HepG2 (cell line): ENCODE measurements around the gene SREBF1. TPM values are rescaled to one million over a fixed set of nuclear protein-coding genes. Genes with fewer than 3 reads are reported as not detected.

ENCODE experiments used
- ARHGAP35 ChIP-seq: sonication (generic); formaldehyde crosslinking; IDR thresholded peaks from 2 replicates; pipeline ENCODE4 v1.9.0; 2022; ENCODE audit warnings: mild to moderate bottlenecking, inconsistent platforms, moderate library complexity, missing genetic modification reagents, borderline replicate concordance
- CCAR2 ChIP-seq: fragments of 200-400 bp; formaldehyde crosslinking; optimal IDR thresholded peaks from 2 replicates; pipeline ENCODE3; 2018; ENCODE audit warnings: low read depth, mild to moderate bottlenecking, low read length, moderate library complexity
- HNRNPUL1 ChIP-seq: fragments of 200-400 bp; formaldehyde crosslinking; IDR thresholded peaks from 2 replicates; pipeline ENCODE4 v1.6.1; 2017; ENCODE audit warnings: low read depth, mild to moderate bottlenecking, low read length, moderate library complexity
- KMT2B ChIP-seq: IDR thresholded peaks from 2 replicates; pipeline ENCODE4 v1.6.1; 2016; ENCODE audit warnings: missing genetic modification reagents, missing compliant biosample characterization
- MLXIP ChIP-seq: sonication (generic); formaldehyde crosslinking; IDR thresholded peaks from 2 replicates; pipeline ENCODE4 v1.9.0; 2021; ENCODE audit warnings: missing genetic modification reagents, borderline replicate concordance
- SYNCRIP ChIP-seq: fragments of 200-400 bp; formaldehyde crosslinking; IDR thresholded peaks from 2 replicates; pipeline ENCODE4 v1.6.1; 2018; ENCODE audit warnings: mild to moderate bottlenecking, low read depth, low read length; ENCODE audit not compliant: insufficient read depth
- ZNF10 ChIP-seq: sonication (generic); formaldehyde crosslinking; IDR thresholded peaks from 2 replicates; pipeline ENCODE4 v1.4.0; 2020; ENCODE audit warnings: mild to moderate bottlenecking, low read depth, missing genetic modification reagents, borderline replicate concordance
- ZNF264 ChIP-seq: sonication (generic); formaldehyde crosslinking; IDR thresholded peaks from 2 replicates; pipeline ENCODE4 v1.4.0; 2020; ENCODE audit warnings: missing genetic modification reagents
- ZNF276 ChIP-seq: sonication (generic); formaldehyde crosslinking; IDR thresholded peaks from 2 replicates; pipeline ENCODE4 v1.4.0; 2020; ENCODE audit warnings: mild to moderate bottlenecking, low read depth, missing genetic modification reagents
- ZNF280B ChIP-seq: sonication (generic); formaldehyde crosslinking; IDR thresholded peaks from 2 replicates; pipeline ENCODE4 v1.5.0; 2020; ENCODE audit warnings: missing genetic modification reagents, mild to moderate bottlenecking, borderline replicate concordance
- ZNF326 ChIP-seq: sonication (generic); formaldehyde crosslinking; IDR thresholded peaks from 2 replicates; pipeline ENCODE4 v1.4.0; 2020; ENCODE audit warnings: missing genetic modification reagents, borderline replicate concordance
- ZNF331 ChIP-seq: sonication (generic); formaldehyde crosslinking; IDR thresholded peaks from 2 replicates; pipeline ENCODE4 v1.4.0; 2020; ENCODE audit warnings: missing genetic modification reagents
- ZNF367 ChIP-seq: sonication (generic); formaldehyde crosslinking; IDR thresholded peaks from 2 replicates; pipeline ENCODE4 v1.4.0; 2020; ENCODE audit warnings: missing genetic modification reagents, borderline replicate concordance
- ZNF441 ChIP-seq: sonication (generic); formaldehyde crosslinking; IDR thresholded peaks from 2 replicates; pipeline ENCODE4 v1.7.0; 2021; ENCODE audit warnings: missing genetic modification reagents, borderline replicate concordance
- ZNF546 ChIP-seq: sonication (generic); formaldehyde crosslinking; conservative IDR thresholded peaks from 2 replicates; pipeline ENCODE4 v1.8.1; 2023; ENCODE audit warnings: mild to moderate bottlenecking, missing genetic modification reagents
- ZNF563 ChIP-seq: sonication (generic); formaldehyde crosslinking; IDR thresholded peaks from 2 replicates; pipeline ENCODE4 v1.8.0; 2022; ENCODE audit warnings: mild to moderate bottlenecking, moderate library complexity, missing genetic modification reagents
- ZNF572 ChIP-seq: sonication (generic); formaldehyde crosslinking; IDR thresholded peaks from 2 replicates; pipeline ENCODE4 v1.5.1; 2020; ENCODE audit warnings: mild to moderate bottlenecking, missing genetic modification reagents
- ZSCAN21 ChIP-seq: sonication (generic); formaldehyde crosslinking; IDR thresholded peaks from 2 replicates; pipeline ENCODE4 v1.8.0; 2022; ENCODE audit warnings: mild to moderate bottlenecking, missing genetic modification reagents, moderate library complexity, borderline replicate concordance
- polyA plus RNA-seq, 8 experiments: library from polyadenylated mRNA; depleted of rRNA in 3 of 8; stranded (reverse) in 7 of 8; unstranded in 1 of 8; fragments of >200 nt; fragmentation: Illumina TruSeq in 4 of 8; extraction: Trizol in 4 of 8; gene quantifications; 2 replicates each; pipeline versions ENCODE4 v1.2.1 to v1.2.3, GENCODE V29; 2011 to 2016; ENCODE audit warnings: low read depth in 4 of 8, missing spikeins in 1 of 8, mixed read lengths in 1 of 8; ENCODE audit not compliant: insufficient read depth in 1 of 8
- total RNA-seq, 5 experiments: library from RNA; depleted of rRNA; stranded (reverse); fragments of >200 nt; fragmentation: Illumina TruSeq; extraction: Trizol; gene quantifications; 2 replicates each; pipeline ENCODE4 v1.2.3, GENCODE V29; 2016; ENCODE audit warnings: low read depth in 1 of 5
- TF ChIP-seq, protein P1 (sequence below): sonication (generic); formaldehyde crosslinking; IDR thresholded peaks from 2 replicates; pipeline ENCODE4 v1.9.0; 2021; ENCODE audit warnings: missing genetic modification reagents, mild to moderate bottlenecking, borderline replicate concordance
- TF ChIP-seq, protein P2 (sequence below): IDR thresholded peaks from 2 replicates; pipeline ENCODE4 v1.6.1; 2016; ENCODE audit warnings: low read depth, control low read depth

The SREBF1 gene
- total and polyA plus RNA-seq, 2 of the 13 experiments (the other 11 are each of a cell fraction or from before 2014, with no cell fraction given) = 34.3 to 38.0 TPM

- TF ChIP-seq ZNF10 (CRISPR knock-in tag) = no peak
- TF ChIP-seq CCAR2 = no peak
- TF ChIP-seq ZNF572 = no peak
- TF ChIP-seq SYNCRIP = no peak
- 0 out of 2 replicates have a peak, but pooled peaks have one; percentile 25 for TF ChIP-seq ARHGAP35 (CRISPR knock-in tag)
- TF ChIP-seq ZNF326 (CRISPR knock-in tag) = no peak
- 0 out of 2 replicates have a peak, but pooled peaks have one; percentile 11 for TF ChIP-seq ZNF546 (CRISPR knock-in tag)
- TF ChIP-seq, protein P1, sequence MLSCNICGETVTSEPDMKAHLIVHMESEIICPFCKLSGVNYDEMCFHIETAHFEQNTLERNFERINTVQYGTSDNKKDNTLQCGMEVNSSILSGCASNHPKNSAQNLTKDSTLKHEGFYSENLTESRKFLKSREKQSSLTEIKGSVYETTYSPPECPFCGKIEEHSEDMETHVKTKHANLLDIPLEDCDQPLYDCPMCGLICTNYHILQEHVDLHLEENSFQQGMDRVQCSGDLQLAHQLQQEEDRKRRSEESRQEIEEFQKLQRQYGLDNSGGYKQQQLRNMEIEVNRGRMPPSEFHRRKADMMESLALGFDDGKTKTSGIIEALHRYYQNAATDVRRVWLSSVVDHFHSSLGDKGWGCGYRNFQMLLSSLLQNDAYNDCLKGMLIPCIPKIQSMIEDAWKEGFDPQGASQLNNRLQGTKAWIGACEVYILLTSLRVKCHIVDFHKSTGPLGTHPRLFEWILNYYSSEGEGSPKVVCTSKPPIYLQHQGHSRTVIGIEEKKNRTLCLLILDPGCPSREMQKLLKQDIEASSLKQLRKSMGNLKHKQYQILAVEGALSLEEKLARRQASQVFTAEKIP (CRISPR knock-in tag) = no peak
- TF ChIP-seq ZNF441 (CRISPR knock-in tag) = no peak
- no peak for TF ChIP-seq ZNF367
- TF ChIP-seq ZNF276 = no peak
- peak; percentile 96 for TF ChIP-seq ZNF331
- TF ChIP-seq KMT2B (CRISPR knock-in tag) = no peak
- no peak for TF ChIP-seq MLXIP (CRISPR knock-in tag)
- TF ChIP-seq, protein P2, sequence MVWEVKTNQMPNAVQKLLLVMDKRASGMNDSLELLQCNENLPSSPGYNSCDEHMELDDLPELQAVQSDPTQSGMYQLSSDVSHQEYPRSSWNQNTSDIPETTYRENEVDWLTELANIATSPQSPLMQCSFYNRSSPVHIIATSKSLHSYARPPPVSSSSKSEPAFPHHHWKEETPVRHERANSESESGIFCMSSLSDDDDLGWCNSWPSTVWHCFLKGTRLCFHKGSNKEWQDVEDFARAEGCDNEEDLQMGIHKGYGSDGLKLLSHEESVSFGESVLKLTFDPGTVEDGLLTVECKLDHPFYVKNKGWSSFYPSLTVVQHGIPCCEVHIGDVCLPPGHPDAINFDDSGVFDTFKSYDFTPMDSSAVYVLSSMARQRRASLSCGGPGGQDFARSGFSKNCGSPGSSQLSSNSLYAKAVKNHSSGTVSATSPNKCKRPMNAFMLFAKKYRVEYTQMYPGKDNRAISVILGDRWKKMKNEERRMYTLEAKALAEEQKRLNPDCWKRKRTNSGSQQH (CRISPR knock-in tag) = 0 out of 2 replicates have a peak, but pooled peaks have one; percentile 26
- no peak for TF ChIP-seq HNRNPUL1
- TF ChIP-seq ZNF563 = 0 out of 2 replicates have a peak, but pooled peaks have one; percentile 9
- peak; percentile 99 for TF ChIP-seq ZNF264 (CRISPR knock-in tag)
- no peak for TF ChIP-seq ZSCAN21 (CRISPR knock-in tag)
- TF ChIP-seq ZNF280B (CRISPR knock-in tag) = no peak
These were observed at the start of gene SREBF1 (continued) for GRCh38 chr17:17836818-17837379.
